GM12801 (cell line): ENCODE results near the gene UCK2.

Source experiments
- TF ChIP-seq, protein P1 (sequence below): IDR thresholded peaks from one replicate; pipeline ENCODE4 v1.5.1; 2011; ENCODE audit warnings: control low read depth; ENCODE audit not compliant: insufficient read length; ENCODE audit errors: extremely low read depth

The UCK2 gene

DNA sequence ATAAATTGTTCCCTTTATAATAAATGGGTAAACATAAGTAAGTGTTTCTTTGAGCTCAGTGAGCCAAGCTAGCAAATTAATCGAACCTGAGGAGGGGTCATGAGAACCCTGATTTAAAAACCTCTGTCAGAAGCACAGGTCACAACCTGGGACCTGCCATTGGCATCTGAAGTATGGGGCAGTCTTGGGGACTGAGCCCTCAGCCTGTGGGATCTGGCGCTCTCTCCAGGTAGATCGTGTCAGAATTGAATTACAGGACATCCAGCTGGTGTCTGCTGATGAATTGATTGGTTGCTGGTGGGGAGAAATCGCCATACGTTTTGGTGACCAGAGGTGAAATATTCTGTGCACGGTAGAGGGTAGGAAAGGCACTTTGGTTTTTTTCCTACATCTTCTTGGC is 17.5 kb downstream of the UCK2 start:
- TF ChIP-seq, protein P1, sequence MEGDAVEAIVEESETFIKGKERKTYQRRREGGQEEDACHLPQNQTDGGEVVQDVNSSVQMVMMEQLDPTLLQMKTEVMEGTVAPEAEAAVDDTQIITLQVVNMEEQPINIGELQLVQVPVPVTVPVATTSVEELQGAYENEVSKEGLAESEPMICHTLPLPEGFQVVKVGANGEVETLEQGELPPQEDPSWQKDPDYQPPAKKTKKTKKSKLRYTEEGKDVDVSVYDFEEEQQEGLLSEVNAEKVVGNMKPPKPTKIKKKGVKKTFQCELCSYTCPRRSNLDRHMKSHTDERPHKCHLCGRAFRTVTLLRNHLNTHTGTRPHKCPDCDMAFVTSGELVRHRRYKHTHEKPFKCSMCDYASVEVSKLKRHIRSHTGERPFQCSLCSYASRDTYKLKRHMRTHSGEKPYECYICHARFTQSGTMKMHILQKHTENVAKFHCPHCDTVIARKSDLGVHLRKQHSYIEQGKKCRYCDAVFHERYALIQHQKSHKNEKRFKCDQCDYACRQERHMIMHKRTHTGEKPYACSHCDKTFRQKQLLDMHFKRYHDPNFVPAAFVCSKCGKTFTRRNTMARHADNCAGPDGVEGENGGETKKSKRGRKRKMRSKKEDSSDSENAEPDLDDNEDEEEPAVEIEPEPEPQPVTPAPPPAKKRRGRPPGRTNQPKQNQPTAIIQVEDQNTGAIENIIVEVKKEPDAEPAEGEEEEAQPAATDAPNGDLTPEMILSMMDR = no peak

DNA sequence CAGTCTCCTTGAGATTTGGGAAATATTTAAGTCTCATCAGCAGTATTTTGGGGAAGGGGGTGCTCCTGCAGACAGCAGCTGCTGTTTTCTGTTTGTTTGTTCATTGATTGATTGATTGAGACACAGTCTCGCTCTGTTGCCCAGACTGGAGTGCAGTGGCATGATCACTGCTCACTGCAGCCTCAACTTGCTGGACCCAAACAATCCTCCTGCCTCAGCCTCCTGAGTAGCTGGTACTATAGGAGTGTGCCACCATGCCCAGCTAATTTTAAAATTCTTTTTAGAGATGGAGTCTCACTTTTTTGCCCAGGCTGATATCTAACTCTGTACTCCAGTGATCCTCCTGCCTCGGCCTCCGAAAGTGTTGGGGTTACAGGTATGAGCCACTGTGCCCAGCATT is 18.2 kb downstream of the UCK2 start:
- TF ChIP-seq, protein P1 = no peak

DNA sequence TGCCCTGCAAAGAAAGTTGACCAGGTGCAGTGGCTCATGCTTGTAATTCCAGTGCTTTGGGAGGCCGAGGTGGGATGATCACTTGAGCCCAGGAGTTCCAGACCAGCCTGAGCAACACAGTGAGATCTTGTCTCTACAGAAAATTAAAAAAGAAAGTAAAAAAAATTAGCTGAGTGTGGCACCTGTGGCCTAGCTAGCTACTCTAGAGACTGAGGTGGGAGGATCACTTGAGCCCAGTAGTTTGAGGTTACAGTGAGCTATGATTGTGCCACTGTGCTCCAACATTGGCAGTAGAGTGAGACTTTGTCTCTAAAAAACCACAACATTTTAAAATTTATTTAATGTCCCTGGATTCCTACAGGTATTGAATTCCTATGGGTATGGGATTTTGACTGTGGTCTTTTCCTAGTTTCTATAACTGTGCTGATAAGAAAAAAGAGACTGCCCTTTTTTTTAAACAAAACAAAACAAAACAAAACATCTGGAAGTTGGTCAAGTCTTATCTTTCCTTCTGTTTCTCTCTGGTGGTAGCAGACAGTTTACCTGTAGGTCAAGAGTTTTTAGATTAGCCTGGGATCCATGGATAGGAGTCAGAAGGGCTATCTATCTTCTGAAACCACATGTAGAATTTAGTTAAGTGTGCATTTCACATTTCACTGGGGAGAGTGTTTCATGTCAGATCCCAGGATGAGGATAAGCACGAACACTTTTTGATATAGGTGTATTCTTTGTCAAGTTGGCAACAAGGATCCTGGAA is 18.8 kb downstream of the UCK2 start:
- TF ChIP-seq, protein P1 = no peak

DNA sequence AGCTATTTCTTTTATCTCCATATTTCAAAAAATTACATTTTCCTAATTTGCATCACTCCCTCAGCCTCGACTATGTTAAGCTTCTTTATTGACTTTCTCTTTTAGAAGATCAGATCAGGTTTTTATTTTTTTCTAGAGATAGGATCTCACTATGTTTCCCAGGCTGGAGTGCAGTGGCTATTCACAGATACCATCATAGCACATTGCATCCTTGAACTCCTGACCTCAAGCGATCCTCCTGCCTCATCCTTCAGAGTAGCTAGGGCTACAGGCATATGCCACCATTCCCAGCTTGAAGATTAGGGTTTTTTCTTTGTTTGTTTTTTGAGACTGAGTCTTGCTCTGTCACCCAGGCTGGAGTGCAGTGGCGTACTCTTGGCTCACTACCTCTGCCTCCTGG is 20.1 kb downstream of the UCK2 start:
- TF ChIP-seq, protein P1 = no peak

DNA sequence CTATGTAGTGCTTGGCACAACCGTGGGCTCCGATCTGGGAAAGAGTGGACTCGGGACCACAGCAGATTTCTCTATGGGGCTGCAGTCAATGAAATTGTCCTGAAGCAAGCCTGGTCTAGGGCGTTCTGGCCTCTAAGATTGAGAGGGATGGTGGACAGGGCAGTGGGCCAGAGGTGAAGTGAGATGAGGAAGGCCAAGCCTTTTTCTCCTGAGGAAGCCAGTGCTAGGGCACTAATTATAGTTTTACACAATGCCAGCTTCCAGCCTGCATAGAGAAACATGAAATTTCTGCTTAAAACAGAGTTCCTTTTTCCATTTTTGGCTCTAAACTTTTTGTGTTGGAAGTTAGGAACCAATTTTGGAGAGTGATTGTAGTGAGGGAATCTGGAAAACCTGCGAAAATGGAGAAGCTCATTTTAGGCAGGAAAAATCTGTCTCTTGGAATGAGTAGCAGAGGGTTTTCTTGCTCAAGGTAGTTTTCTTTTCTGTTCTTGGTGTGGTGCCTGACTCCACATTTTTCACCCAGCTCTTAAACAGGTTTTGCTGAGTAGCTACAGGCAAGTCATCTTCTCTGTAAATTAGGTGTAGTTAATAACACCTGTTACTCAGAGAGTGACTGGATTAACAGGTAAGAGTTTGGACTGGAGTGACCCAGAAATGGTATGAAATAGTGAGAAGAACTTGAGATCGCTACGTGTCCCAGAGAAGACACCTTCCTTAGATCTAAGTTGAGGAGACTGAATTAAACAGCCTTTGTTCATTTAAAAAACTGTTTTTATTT is 22.1 kb downstream of the UCK2 start:
- TF ChIP-seq, protein P1 = no peak

DNA sequence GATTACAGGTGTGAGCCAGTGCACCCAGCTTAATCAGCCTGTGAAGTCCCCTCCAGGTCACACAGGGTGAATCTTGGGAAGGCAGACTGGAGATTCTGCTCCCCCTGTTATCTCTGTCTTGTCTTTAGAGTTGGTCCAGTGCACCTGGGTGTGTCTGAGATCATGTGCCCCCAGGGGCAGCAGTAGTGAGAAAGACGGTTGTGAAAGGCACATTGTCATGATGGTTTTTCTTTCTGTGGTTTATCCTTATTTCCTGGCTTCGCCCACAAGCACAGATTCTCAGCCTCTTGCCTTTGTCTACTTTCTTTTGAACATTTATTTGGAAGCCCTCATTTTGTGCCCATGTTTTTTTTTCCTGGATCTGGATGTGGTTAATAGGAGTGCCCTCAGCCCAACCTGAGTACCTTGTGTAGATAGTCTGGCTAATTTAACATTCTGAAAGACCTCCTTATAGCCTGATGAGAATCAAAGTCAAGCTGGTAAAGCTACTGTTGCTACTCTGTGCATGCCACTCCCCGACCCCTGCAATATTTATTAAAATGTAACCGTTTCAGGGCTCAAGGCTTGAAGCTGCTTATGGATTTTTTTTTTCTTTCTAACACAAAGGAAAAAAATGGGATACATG is 23.7 kb downstream of the UCK2 start:
- TF ChIP-seq, protein P1 = no peak

DNA sequence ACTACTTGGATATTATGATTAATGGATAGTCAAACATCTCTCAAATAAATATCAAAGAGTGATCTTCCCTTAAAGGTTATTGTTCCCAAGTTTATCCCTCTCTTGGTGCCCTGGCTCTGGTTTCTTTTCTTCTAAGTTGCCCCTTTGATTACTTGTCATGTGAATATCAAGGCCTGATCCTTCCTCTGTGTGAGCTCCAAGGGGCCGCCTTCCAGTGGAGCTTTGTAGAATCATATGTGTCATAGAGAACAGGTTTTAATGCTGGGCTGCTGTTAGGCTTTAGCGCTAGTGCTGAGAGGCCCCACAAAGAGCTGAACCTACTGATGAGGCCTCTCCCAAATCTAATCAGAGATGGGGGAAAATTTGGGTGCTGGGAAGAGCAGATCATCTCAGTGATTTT is 25.5 kb downstream of the UCK2 start:
- TF ChIP-seq, protein P1 = no peak
